Right renal pelvis (tissue), 4 donors: ENCODE results near the gene ASB4. TPM values are rescaled to one million over a fixed set of nuclear protein-coding genes. Genes with fewer than 3 reads are reported as not detected.
"Not testable (repeated sequence)": the region's sequence is repeated elsewhere in the genome, so short reads cannot be mapped to it uniquely, and the experiment has no call there.

Experiments
- DNase-seq, 4 donors: peaks; one replicate each; pipeline ENCODE4 v3.0.0-alpha.2; 2013; ENCODE audit warnings: low read depth in 4 of 4, low spot score in 3 of 4, missing footprints in 1 of 4
- polyA plus RNA-seq, 4 donors: library from polyadenylated mRNA; unstranded; fragments of 120-200 nt; gene quantifications; one replicate each; pipeline ENCODE4 v1.2.1, GENCODE V29; 2013; ENCODE audit not compliant: insufficient read length in 4 of 4

ASB4 gene
- polyA plus RNA-seq = under 1 TPM; 0.08 to 0.24 (median 0.15) TPM

- DNase-seq = no peak
These were observed at the start of gene ASB4 for GRCh38 chr7:95485391-95486123. TSS of gene ASB4 (plus strand) at chr7:95485943. CDS start at chr7:95485972, 29 bp downstream.

- DNase-seq = no peak
These were observed 49.3 kb upstream of the ASB4 start for GRCh38 chr7:95436407-95436806.

GRCh38 chr7:95440394-95441038 is 45.2 kb upstream of the ASB4 start:
- no peak for DNase-seq

- peak in 1 of 4 donors; percentile 70 for DNase-seq
These were observed 44.5 kb upstream of the ASB4 start for GRCh38 chr7:95441042-95441823.

- no peak for DNase-seq
These were observed 40.9 kb upstream of the ASB4 start for GRCh38 chr7:95444796-95445195.

GRCh38 chr7:95446618-95447017 is 39.1 kb upstream of the ASB4 start:
- DNase-seq = no peak

- no peak for DNase-seq
These were observed 31.2 kb upstream of the ASB4 start for GRCh38 chr7:95454438-95455045.

- no peak for DNase-seq
These were observed 27.8 kb upstream of the ASB4 start for GRCh38 chr7:95457947-95458346.

GRCh38 chr7:95460653-95461052 is 25.1 kb upstream of the ASB4 start:
- DNase-seq = not testable (repeated sequence)

GRCh38 chr7:95467912-95468607 is 17.7 kb upstream of the ASB4 start:
- no peak for DNase-seq

GRCh38 chr7:95469187-95469586 is 16.6 kb upstream of the ASB4 start:
- no peak for DNase-seq

- DNase-seq = no peak
These were observed 15.9 kb upstream of the ASB4 start for GRCh38 chr7:95469848-95470247.

- DNase-seq = no peak
These were observed 15.3 kb upstream of the ASB4 start for GRCh38 chr7:95470452-95470851.

GRCh38 chr7:95471071-95471470 is 14.7 kb upstream of the ASB4 start:
- DNase-seq = no peak

- no peak for DNase-seq
These were observed 13.1 kb upstream of the ASB4 start for GRCh38 chr7:95472581-95473161.

- DNase-seq = no peak
These were observed 12.3 kb upstream of the ASB4 start for GRCh38 chr7:95473276-95473985.

- DNase-seq = no peak
These were observed 9.5 kb upstream of the ASB4 start for GRCh38 chr7:95476072-95476847.

GRCh38 chr7:95476904-95477594 is 8.7 kb upstream of the ASB4 start:
- peak in 3 of 4 donors; percentile 68 to 75 (median 73) for DNase-seq
